BE2C (cell line): Measurements from ENCODE around the gene GPT2. TPM values are rescaled to one million over a fixed set of nuclear protein-coding genes. Genes with fewer than 3 reads are reported as not detected.
A peak's percentile ranks its signal among the peaks of the same experiment; 100 is the strongest.

ENCODE experiments used
- DNase-seq: peaks from one replicate; pipeline ENCODE4 v3.0.0-alpha.2; 2020
- H3K27me3 ChIP-seq: fragments of 250-450 bp; sonication (Bioruptor Pico); 2 replicates; pipeline ENCODE4 v1.5.1; 2020; ENCODE audit warnings: mild to moderate bottlenecking
- H3K36me3 ChIP-seq: fragments of 250-450 bp; sonication (Bioruptor Pico); 2 replicates; pipeline ENCODE4 v1.5.1; 2020; ENCODE audit warnings: mild to moderate bottlenecking
- H3K4me1 ChIP-seq: fragments of 250-450 bp; sonication (Bioruptor Pico); 2 replicates; pipeline ENCODE4 v1.5.1; 2020
- H3K4me3 ChIP-seq: 2 replicates; pipeline ENCODE4 v1.5.1; 2011; ENCODE audit warnings: low read depth, low read length
- H3K9me3 ChIP-seq: fragments of 250-450 bp; sonication (Bioruptor Pico); 2 replicates; pipeline ENCODE4 v1.5.1; 2020
- polyA plus RNA-seq: library from polyadenylated mRNA; unstranded; fragments of >200 nt; gene quantifications from one replicate; pipeline ENCODE4 v1.2.1, GENCODE V29; 2012; ENCODE audit warnings: low read depth, missing spikeins; ENCODE audit not compliant: insufficient read length, insufficient read depth
- TF ChIP-seq, protein P1 (sequence below): IDR thresholded peaks from 2 replicates; pipeline ENCODE4 v1.5.1; 2012; ENCODE audit warnings: mild to moderate bottlenecking, low read depth, low read length

Gene GPT2
- polyA plus RNA-seq, result 79.1 TPM

GRCh38 chr16:46883690-46884512 lies at the start of gene GPT2:
Gene GPT2 (plus strand): TSS chr16:46884362. CDS start chr16:46884716, 354 bp downstream.
- Histone ChIP-seq H3K36me3 (no peaks in the 10 kb centered on the region), H3K9me3 (no peaks in the 10 kb centered on the region), H3K27me3 (no peaks in the 10 kb centered on the region), H3K4me3 (peak within 1 kb of the TSS; percentile 77), H3K4me1 (peaks cover 9% of the 10 kb centered on the region)
- TF ChIP-seq, protein P1, sequence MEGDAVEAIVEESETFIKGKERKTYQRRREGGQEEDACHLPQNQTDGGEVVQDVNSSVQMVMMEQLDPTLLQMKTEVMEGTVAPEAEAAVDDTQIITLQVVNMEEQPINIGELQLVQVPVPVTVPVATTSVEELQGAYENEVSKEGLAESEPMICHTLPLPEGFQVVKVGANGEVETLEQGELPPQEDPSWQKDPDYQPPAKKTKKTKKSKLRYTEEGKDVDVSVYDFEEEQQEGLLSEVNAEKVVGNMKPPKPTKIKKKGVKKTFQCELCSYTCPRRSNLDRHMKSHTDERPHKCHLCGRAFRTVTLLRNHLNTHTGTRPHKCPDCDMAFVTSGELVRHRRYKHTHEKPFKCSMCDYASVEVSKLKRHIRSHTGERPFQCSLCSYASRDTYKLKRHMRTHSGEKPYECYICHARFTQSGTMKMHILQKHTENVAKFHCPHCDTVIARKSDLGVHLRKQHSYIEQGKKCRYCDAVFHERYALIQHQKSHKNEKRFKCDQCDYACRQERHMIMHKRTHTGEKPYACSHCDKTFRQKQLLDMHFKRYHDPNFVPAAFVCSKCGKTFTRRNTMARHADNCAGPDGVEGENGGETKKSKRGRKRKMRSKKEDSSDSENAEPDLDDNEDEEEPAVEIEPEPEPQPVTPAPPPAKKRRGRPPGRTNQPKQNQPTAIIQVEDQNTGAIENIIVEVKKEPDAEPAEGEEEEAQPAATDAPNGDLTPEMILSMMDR, result no peak
- peak; percentile 99 for DNase-seq

DNA sequence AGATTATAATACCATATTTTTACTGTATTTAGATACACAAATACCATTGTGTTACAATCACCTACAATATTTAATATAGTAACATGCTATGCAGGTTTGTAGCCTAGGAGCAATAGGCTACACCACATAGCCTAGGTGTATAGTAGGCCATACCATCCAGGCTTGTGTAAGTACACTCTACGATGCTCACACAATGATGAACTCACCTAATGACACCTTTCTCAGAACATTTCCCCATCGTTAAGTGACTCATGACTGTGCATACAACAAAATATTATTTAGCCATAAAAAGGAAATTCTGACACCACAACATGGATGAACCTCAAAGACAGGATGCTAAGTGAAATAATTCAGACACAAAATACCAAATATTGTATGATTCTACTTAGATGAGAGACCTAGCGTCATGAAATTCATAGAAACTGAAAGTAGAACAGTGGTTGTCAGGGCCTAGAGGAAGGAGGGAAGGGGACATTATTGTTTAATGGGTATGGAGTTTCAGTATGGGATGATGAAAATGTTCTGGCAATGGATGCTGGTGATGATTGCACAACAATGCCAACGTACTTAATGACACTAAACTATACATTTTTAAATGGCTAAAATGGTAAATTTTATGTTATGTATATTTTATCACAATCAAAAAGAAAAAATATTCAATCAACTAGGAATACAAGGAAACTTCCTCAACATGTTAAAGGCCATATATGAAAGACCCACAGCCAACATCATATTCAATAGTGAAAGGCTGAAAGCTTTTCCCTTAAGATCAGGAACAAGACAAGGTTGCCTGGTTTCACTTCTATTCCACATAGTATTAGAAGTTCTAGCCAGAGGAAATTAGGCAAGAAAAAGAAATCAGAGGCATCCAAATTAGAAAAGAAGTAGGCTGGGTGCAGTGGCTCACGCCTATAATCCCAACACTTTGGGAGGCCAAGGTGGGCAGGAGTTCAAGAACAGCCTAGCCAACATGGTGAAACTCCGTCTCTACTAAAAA lies 47.3 kb upstream of the GPT2 start:
- Histone ChIP-seq H3K4me3 (no peak overlapping the region), H3K9me3 (no peaks in the 10 kb centered on the region), H3K27me3 (0 out of 2 replicates have a peak, but pooled peaks cover 2% of the 10 kb centered on the region), H3K36me3 (no peaks in the 10 kb centered on the region), H3K4me1 (no peaks in the 10 kb centered on the region; the same call in 1 of the 2 replicates)
- TF ChIP-seq, protein P1, result no peak
- no peak for DNase-seq

- TF ChIP-seq, protein P1, result no peak
- H3K4me3 ChIP-seq, result no peak overlapping the region
Measured at GRCh38 chr16:46839986-46840443, 44.1 kb upstream of the GPT2 start.

GRCh38 chr16:46842192-46842895 lies 41.8 kb upstream of the GPT2 start:
- DNase-seq, result no peak
- Histone ChIP-seq H3K4me3 (no peak overlapping the region), H3K9me3 (no peaks in the 10 kb centered on the region), H3K27me3 (0 out of 2 replicates have a peak, but pooled peaks cover 2% of the 10 kb centered on the region), H3K36me3 (no peaks in the 10 kb centered on the region), H3K4me1 (no peaks in the 10 kb centered on the region)
- TF ChIP-seq, protein P1, result no peak

More at GRCh38 chr16:46839986-46840443, 44.1 kb upstream of the GPT2 start:
- Histone ChIP-seq H3K9me3 (no peaks in the 10 kb centered on the region), H3K36me3 (no peaks in the 10 kb centered on the region), H3K27me3 (0 out of 2 replicates have a peak, but pooled peaks cover 2% of the 10 kb centered on the region), H3K4me1 (no peaks in the 10 kb centered on the region)
- DNase-seq, result no peak

DNA sequence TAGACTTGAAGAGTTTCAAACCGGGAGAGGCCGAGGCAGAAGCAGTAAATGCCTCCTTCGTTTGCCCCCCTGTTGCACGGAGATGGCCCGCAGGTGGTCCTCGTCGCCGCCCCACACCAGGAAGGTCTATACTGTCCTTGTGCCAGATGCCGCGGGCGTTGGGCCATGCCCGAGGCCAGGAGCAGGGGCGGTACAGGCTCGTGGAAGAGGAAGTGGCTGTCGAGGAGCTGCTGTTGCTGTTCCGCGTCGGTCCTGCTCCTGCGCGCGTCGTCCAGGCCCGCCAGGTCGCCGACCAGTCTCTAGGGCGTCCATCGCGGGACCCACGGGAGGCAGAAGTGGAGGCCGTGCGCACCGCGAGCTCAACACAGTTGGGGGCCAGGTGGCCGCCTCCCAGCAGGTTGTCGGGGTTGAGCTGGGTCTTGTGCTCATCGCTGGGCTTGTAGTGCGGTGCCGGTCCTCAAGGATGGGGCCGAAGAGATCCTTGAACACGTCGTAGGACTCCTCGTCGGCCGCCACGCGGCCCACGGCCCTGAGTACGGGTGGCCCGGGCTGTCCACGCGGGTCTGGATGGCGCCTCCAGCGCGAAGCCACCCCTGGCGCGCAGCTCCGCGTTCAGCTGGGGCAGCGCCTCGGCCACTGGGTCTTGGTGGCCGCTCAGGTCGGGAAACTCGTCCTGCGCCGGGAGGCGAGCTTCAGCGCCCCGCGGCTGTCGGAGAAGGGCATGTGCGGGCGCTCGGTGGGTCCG lies 40.1 kb upstream of the GPT2 start:
- Histone ChIP-seq H3K36me3 (no peaks in the 10 kb centered on the region), H3K4me3 (no peak overlapping the region), H3K4me1 (no peaks in the 10 kb centered on the region), H3K9me3 (no peaks in the 10 kb centered on the region), H3K27me3 (0 out of 2 replicates have a peak, but pooled peaks cover under 1% of the 10 kb centered on the region)
- DNase-seq, result no peak
- TF ChIP-seq, protein P1, result no peak
